ENCODE measurements around the gene ATOH1.

Gene ATOH1, protein sequence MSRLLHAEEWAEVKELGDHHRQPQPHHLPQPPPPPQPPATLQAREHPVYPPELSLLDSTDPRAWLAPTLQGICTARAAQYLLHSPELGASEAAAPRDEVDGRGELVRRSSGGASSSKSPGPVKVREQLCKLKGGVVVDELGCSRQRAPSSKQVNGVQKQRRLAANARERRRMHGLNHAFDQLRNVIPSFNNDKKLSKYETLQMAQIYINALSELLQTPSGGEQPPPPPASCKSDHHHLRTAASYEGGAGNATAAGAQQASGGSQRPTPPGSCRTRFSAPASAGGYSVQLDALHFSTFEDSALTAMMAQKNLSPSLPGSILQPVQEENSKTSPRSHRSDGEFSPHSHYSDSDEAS

GRCh38 chr4:93828332-93828994, at the start of gene ATOH1:
Gene ATOH1 (plus strand): TSS chr4:93828753. CDS start chr4:93828927, 174 bp downstream.
- DNase-seq (ENCODE audit: low spot score), result no peak

- DNase-seq (ENCODE audit: low spot score), result no peak
Measured at GRCh38 chr4:93779228-93779627, 49.3 kb upstream of the ATOH1 start.

DNA sequence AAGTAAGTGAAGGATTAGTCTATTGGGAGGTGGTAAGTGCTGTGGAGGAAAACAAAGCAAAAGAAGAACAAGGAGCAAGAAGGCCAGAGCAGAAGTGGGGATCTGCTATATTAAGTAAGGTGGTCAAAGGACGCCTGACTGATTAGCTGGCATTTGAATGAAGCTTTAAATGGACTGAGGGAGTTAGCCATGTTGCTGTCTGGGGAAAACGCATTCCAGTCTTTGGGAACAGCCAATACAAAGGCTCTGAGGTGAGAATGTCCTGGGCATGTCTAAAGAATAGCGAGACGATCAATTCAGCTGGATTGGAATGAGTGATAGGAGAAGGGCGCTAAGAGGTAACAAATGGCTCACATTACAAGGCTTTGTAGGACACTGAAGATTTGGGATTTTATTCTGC, 48.5 kb upstream of the ATOH1 start:
- DNase-seq (ENCODE audit: low spot score), result no peak

- DNase-seq (ENCODE audit: low spot score), result no peak
Measured at GRCh38 chr4:93781198-93781597, 47.4 kb upstream of the ATOH1 start.

GRCh38 chr4:93786149-93786548, 42.4 kb upstream of the ATOH1 start:
- DNase-seq (ENCODE audit: low spot score), result no peak

GRCh38 chr4:93788712-93789111, 39.8 kb upstream of the ATOH1 start:
- peak; percentile 6 for DNase-seq (ENCODE audit: low spot score)

DNA sequence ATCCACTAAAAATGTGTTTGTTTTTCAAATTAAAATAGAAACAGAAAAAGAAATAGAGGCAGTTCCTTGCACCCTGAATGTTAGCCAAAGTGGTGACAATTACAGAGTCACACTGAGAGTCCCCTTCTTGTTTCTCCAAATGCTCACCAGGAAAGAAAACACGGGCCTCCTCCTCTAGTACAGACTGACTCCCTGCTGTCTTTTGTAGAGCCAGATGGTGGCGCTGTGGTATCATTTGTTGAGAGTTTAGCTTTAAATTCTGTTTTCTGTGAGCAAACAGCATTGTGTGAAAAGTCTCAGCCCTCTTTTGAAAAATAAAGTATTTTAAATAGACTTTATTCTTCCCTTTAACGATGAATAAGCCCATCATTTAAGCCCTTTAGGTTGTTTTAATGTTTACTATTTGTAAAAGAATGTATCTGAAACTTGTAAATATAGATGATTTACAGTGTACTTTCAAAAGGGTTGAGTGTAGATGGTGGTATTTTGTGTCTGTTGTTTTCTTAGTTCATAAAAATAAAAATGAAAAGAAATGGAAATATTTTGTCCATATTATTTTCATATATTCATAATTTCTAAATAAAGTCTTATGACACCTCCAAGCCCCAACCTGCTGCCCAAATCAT, 36.9 kb upstream of the ATOH1 start:
- DNase-seq (ENCODE audit: low spot score), result peak; percentile 53

DNA sequence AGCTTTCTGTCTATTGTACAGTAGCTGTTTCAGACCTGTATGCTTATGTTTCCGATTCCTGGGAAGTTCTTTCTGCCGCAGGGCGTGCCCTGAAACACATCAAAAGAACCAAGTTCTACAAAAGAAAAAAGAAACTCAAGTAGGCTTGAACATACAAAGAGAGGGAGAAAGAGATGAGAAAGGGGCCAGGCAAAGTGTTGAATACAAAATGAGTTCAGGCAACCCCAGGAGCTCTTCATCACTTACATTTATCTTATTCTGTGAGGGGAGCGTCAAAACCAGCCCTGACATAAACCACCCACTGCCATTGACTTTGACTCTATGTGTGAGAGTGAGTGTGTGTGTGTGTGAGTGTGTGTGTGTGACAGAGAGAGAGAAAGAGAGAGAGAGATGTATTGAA, 26.5 kb upstream of the ATOH1 start:
- DNase-seq (ENCODE audit: low spot score), result no peak

GRCh38 chr4:93809773-93810172, 18.8 kb upstream of the ATOH1 start:
- no peak for DNase-seq (ENCODE audit: low spot score)

DNA sequence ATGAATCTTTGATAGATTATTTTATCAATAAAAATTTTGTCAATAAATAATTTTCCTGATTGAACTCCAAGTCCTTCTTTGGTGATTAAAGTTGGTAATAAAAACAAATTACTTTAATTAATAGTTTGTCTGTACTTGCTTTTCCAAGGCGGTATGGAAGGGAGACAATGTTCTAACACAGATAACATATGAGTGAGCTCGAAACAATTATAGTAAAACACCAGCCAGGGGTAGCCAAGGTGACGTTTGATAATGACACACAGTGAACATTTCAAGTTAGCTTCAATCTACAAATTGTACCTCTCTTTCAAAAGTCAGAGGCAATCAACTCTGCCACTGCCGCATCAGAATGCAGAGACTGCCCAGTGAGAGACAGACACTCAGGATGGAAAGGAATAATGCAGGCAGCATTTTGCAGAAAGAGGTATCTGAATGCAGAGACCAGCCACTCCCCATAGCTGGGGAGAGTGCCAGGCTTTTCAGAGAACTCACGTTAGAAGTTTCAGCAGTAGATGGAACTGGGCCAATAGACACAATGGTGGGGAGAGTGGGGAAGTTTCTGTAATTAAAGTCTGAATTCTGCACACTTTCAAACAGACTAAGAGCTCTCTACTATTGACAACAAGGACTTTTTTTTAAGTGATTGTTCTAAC, 18.1 kb upstream of the ATOH1 start:
- DNase-seq (ENCODE audit: low spot score), result no peak

GRCh38 chr4:93813092-93813491, 15.5 kb upstream of the ATOH1 start:
- no peak for DNase-seq (ENCODE audit: low spot score)

- DNase-seq (ENCODE audit: low spot score), result no peak
Measured at GRCh38 chr4:93814141-93814540, 14.4 kb upstream of the ATOH1 start.

DNA sequence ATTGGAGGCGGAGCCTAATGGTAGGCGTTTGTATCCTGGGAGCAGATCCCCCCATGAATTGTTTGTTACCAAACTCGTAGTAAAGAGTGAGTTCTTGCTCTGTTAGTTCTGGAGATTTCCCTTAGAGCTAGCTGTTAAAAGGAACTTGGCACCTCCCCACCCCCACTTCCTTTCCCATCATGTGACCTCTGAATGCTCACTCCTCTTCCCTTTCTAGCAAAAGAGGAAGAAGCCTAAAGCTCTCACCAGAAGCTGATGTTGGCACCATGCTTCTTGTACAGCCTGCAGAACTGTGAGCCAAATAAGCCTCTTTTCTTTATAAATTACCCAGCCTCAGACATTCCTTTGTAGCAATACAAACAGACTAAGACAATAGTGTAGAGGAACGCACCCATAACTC, 13.8 kb upstream of the ATOH1 start:
- no peak for DNase-seq (ENCODE audit: low spot score)

- no peak for DNase-seq (ENCODE audit: low spot score)
Measured at GRCh38 chr4:93825551-93826216, 2.9 kb upstream of the ATOH1 start.

- DNase-seq (ENCODE audit: low spot score), result no peak
Measured at GRCh38 chr4:93827272-93827947, 1.1 kb upstream of the ATOH1 start.

- no peak for DNase-seq (ENCODE audit: low spot score)
Measured at GRCh38 chr4:93828995-93829819, 654 bp downstream of the ATOH1 start.

DNA sequence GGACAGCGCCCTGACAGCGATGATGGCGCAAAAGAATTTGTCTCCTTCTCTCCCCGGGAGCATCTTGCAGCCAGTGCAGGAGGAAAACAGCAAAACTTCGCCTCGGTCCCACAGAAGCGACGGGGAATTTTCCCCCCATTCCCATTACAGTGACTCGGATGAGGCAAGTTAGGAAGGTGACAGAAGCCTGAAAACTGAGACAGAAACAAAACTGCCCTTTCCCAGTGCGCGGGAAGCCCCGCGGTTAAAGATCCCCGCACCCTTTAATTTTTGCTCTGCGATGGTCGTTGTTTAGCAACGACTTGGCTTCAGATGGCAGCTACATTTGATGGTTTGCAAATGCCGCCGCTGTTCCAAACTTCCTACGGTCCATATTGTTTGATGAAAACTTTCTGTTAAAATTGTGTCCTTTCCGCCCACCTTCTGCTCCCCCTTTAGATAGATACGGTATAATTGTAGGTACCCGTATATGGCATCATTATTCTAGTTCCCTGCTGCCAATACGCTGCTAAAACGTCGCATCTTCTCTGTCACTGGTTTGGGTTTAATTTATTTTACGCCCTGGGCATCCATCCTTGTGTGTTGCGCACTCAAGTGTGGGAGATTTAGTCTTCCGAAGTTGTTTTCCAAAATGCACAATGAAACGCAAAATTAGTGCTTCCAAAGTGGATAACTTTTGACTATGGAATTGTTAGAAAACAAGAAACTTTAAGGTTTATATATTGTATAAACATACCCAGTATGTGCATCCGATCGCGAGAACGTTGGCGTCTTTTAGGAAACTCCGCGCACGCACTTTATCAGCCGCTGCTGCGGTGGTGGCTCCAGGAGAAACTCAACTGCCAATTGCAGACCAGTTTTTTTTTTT, 1.5 kb downstream of the ATOH1 start:
- no peak for DNase-seq (ENCODE audit: low spot score)

DNA sequence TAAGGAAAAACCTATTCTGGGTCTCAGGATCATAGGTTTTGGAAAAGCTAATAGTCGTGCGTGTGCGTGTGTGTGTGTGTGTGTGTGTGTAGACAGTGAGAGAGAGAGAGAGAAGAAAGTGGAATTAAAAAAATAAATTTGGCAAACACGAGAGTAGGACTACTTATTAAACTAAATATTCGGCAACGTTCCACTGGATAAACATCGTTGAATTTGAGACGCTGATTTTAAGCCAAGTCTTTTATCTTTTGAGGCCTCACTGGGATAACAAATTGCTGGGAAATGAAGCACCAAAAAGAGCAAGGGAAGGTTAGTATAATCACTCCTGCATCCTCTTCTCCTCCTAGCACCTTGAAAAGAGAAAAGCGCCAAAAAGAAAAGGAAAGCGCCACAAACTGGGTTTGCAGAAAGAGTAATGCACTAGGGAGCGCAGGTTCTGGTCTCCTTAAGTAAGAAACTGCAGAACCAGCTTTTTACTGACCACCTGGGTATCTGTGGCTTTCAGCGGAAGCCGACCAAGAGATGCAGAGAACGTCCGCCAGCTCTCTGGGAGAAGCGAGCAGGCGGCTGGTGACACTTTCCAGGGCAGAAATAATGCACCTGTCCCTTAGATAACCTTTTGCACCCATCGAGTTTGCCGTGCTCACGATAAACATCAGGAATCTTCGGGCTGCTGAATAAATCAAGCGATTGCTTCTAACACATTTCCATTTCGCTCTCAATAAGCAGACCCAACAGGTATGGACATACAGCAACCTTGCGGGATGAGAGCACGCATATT, 3.4 kb downstream of the ATOH1 start:
- DNase-seq (ENCODE audit: low spot score), result no peak

Data from AG08395 (cell line).